Neural cell (in vitro differentiated cells): Measurements from ENCODE around the gene TTC21B.

Experiments used
- CTCF ChIP-seq: fragments of 450-650 bp; IDR thresholded peaks from 2 replicates; pipeline ENCODE4 v1.5.1; 2014; ENCODE audit warnings: antibody characterized with exemption, mild to moderate bottlenecking, moderate library complexity; ENCODE audit not compliant: poor library complexity, severe bottlenecking
- EZH2 ChIP-seq: fragments of 200-600, 300-800 bp; shearing (Covaris generic), sonication (generic); IDR thresholded peaks from 2 replicates; pipeline ENCODE4 v1.6.1; 2014; ENCODE audit warnings: antibody characterized with exemption, low read length, borderline replicate concordance, mild to moderate bottlenecking; ENCODE audit not compliant: insufficient read depth, poor library complexity, severe bottlenecking

- TF ChIP-seq CTCF, result no peak
- TF ChIP-seq EZH2, result no peak
These were observed 14.2 kb upstream of the TTC21B start for GRCh38 chr2:165967746-165968145.
